Neural progenitor cell (in vitro differentiated cells): Measurements from ENCODE around the gene CYTH3. TPM values are rescaled to one million over a fixed set of nuclear protein-coding genes. Genes with fewer than 3 reads are reported as not detected.

Source experiments
- DNase-seq: peaks from one replicate; pipeline ENCODE4 v3.0.0-alpha.2; 2016; ENCODE audit warnings: low spot score
- H2AFZ ChIP-seq: fragments of 200-600 bp; sonication (generic); replicated peaks from 2 replicates; pipeline ENCODE4 v1.6.1; 2016; ENCODE audit warnings: antibody characterized with exemption
- H3F3A ChIP-seq: fragments of 200-600 bp; sonication (generic); 2 replicates; pipeline ENCODE4 v1.6.1; 2016; ENCODE audit warnings: antibody characterized with exemption, low read depth
- H3K27ac ChIP-seq: fragments of 200-600 bp; sonication (generic); 2 replicates; pipeline ENCODE4 v1.5.1; 2016; ENCODE audit warnings: mild to moderate bottlenecking
- H3K27me3 ChIP-seq: fragments of 200-600 bp; sonication (generic); 2 replicates; pipeline ENCODE4 v1.6.1; 2016; ENCODE audit warnings: mild to moderate bottlenecking, moderate library complexity
- H3K36me3 ChIP-seq: fragments of 200-600 bp; sonication (generic); 2 replicates; pipeline ENCODE4 v1.5.1; 2016
- H3K4me1 ChIP-seq: fragments of 200-600 bp; sonication (generic); 2 replicates; pipeline ENCODE4 v1.6.1; 2016; ENCODE audit warnings: mixed run types
- H3K4me2 ChIP-seq: fragments of 200-600 bp; sonication (generic); 2 replicates; pipeline ENCODE4 v1.6.1; 2016
- H3K4me3 ChIP-seq: fragments of 200-600 bp; sonication (generic); 2 replicates; pipeline ENCODE4 v1.5.1; 2016
- H3K79me2 ChIP-seq: fragments of 200-600 bp; sonication (generic); 2 replicates; pipeline ENCODE4 v1.6.1; 2016; ENCODE audit warnings: low read depth
- H3K9ac ChIP-seq: fragments of 200-600 bp; sonication (generic); 2 replicates; pipeline ENCODE4 v1.6.1; 2016
- H3K9me3 ChIP-seq: fragments of 200-600 bp; sonication (generic); 2 replicates; pipeline ENCODE4 v1.5.1; 2016; ENCODE audit warnings: low read depth
- H4K20me1 ChIP-seq: fragments of 200-600 bp; sonication (generic); 2 replicates; pipeline ENCODE4 v1.6.1; 2016; ENCODE audit warnings: low read depth
- H3K27ac Mint-ChIP-seq: 3 replicates; pipeline ENCODE4 v1.8.0; 2021; ENCODE audit warnings: mixed read lengths
- H3K27me3 Mint-ChIP-seq: 2 replicates; pipeline ENCODE4 v1.8.0; 2022; ENCODE audit warnings: low read depth, mild to moderate bottlenecking, inconsistent platforms, moderate library complexity, mixed read lengths; ENCODE audit not compliant: insufficient read depth
- H3K36me3 Mint-ChIP-seq: 3 replicates; pipeline ENCODE4 v1.8.0; 2021; ENCODE audit warnings: mixed read lengths
- H3K4me1 Mint-ChIP-seq: 3 replicates; pipeline ENCODE4 v1.8.0; 2021; ENCODE audit warnings: mixed read lengths
- H3K4me3 Mint-ChIP-seq: 3 replicates; pipeline ENCODE4 v1.8.0; 2021; ENCODE audit warnings: mild to moderate bottlenecking, moderate library complexity, mixed read lengths
- H3K9me3 Mint-ChIP-seq: 3 replicates; pipeline ENCODE4 v1.8.0; 2020; ENCODE audit warnings: mixed read lengths
- CTCF ChIP-seq: fragments of 200-600 bp; sonication (generic); IDR thresholded peaks from 2 replicates; pipeline ENCODE4 v1.5.1; 2017; ENCODE audit warnings: antibody characterized with exemption, mild to moderate bottlenecking
- EZH2 ChIP-seq: fragments of 200-600 bp; sonication (generic); IDR thresholded peaks from 2 replicates; pipeline ENCODE4 v1.6.1; 2017; ENCODE audit warnings: antibody characterized with exemption, mild to moderate bottlenecking, moderate library complexity
- EZH2phosphoT487 ChIP-seq: fragments of 200-600 bp; sonication (generic); IDR thresholded peaks from 2 replicates; pipeline ENCODE4 v1.6.1; 2017; ENCODE audit warnings: antibody characterized with exemption
- total RNA-seq: library from RNA; depleted of rRNA; stranded (reverse); fragments of >200 nt; gene quantifications from 2 replicates; pipeline ENCODE4 v1.2.3, GENCODE V29; 2015; ENCODE audit warnings: low replicate concordance

The CYTH3 gene
- total RNA-seq, 1 donor from 2014 or later = 10.9 TPM

GRCh38 chr7:6210621-6211372, 61.6 kb downstream of the CYTH3 start:
- Histone ChIP-seq H4K20me1 (peaks cover 4% of the 10 kb centered on the region), H3K27ac (no peak overlapping the region), H3K4me2 (no peak overlapping the region), H3F3A (no peaks in the 10 kb centered on the region), H3K4me3 (no peak overlapping the region), H3K4me1 (no peaks in the 10 kb centered on the region), H3K9ac (no peak overlapping the region), H2AFZ (no peak overlapping the region), H3K36me3 (no peaks in the 10 kb centered on the region), H3K9me3 (no peaks in the 10 kb centered on the region), H3K27me3 (no peaks in the 10 kb centered on the region), H3K79me2 (no peaks in the 10 kb centered on the region)
- peaks cover 4% of the 10 kb centered on the region for H3K4me1 Mint-ChIP-seq
- H3K36me3 Mint-ChIP-seq = peaks cover 2% of the 10 kb centered on the region
- TF ChIP-seq EZH2phosphoT487 = no peak
- no peak for TF ChIP-seq EZH2
- no peak for TF ChIP-seq CTCF
- peak overlapping the region; percentile 57 for H3K27ac Mint-ChIP-seq
- no peaks in the 10 kb centered on the region for H3K27me3 Mint-ChIP-seq
- H3K9me3 Mint-ChIP-seq = peaks cover 3% of the 10 kb centered on the region
- no peak overlapping the region for H3K4me3 Mint-ChIP-seq
- no peak for DNase-seq

GRCh38 chr7:6209340-6209739, 63.1 kb downstream of the CYTH3 start:
- Histone ChIP-seq H3K79me2 (no peaks in the 10 kb centered on the region), H3K27ac (no peak overlapping the region), H3K9me3 (no peaks in the 10 kb centered on the region), H3K27me3 (no peaks in the 10 kb centered on the region), H3K4me2 (no peak overlapping the region), H3F3A (no peaks in the 10 kb centered on the region), H3K4me3 (no peak overlapping the region), H3K9ac (no peak overlapping the region), H3K36me3 (no peaks in the 10 kb centered on the region), H2AFZ (no peak overlapping the region), H4K20me1 (peaks cover 4% of the 10 kb centered on the region), H3K4me1 (no peaks in the 10 kb centered on the region)
- no peak for TF ChIP-seq EZH2phosphoT487
- no peak for TF ChIP-seq CTCF
- no peak for TF ChIP-seq EZH2
- Mint-ChIP-seq H3K9me3 (no peaks in the 10 kb centered on the region), H3K27ac (no peak overlapping the region), H3K27me3 (no peaks in the 10 kb centered on the region), H3K4me1 (peaks cover 7% of the 10 kb centered on the region), H3K4me3 (no peak overlapping the region), H3K36me3 (no peaks in the 10 kb centered on the region)
- DNase-seq = no peak

GRCh38 chr7:6208573-6209328, 63.7 kb downstream of the CYTH3 start:
- no peaks in the 10 kb centered on the region for H3K36me3 ChIP-seq
- Mint-ChIP-seq H3K9me3 (no peaks in the 10 kb centered on the region), H3K36me3 (no peaks in the 10 kb centered on the region), H3K4me1 (peaks cover 12% of the 10 kb centered on the region), H3K27me3 (no peaks in the 10 kb centered on the region), H3K4me3 (no peak overlapping the region), H3K27ac (no peak overlapping the region)
- no peaks in the 10 kb centered on the region for H3K4me1 ChIP-seq
- TF ChIP-seq EZH2 (no peak), EZH2phosphoT487 (no peak), CTCF (no peak)
- DNase-seq = no peak
- H3K27ac ChIP-seq = no peak overlapping the region
- no peak overlapping the region for H3K4me3 ChIP-seq
- H4K20me1 ChIP-seq = peaks cover 4% of the 10 kb centered on the region
- H3F3A ChIP-seq = no peaks in the 10 kb centered on the region
- no peaks in the 10 kb centered on the region for H3K27me3 ChIP-seq
- H3K79me2 ChIP-seq = no peaks in the 10 kb centered on the region
- H3K9me3 ChIP-seq = no peaks in the 10 kb centered on the region
- no peak overlapping the region for H2AFZ ChIP-seq
- no peak overlapping the region for H3K4me2 ChIP-seq
- no peak overlapping the region for H3K9ac ChIP-seq
